Measurements from ENCODE around the gene MTRF1L.

GRCh38 chr6:153018355-153018754, 15.8 kb upstream of the MTRF1L start:
- TF ChIP-seq NFRKB (IDR thresholded peaks at IDR 0.05): no peak
- no peak for TF ChIP-seq TARDBP (IDR thresholded peaks at IDR 0.05)
- TF ChIP-seq FOXA1 (IDR thresholded peaks at IDR 0.05): no peak
- no peak for TF ChIP-seq LEF1 (IDR thresholded peaks at IDR 0.05; ENCODE audit: borderline replicate concordance)
- no peak for TF ChIP-seq ZNF384 (IDR thresholded peaks at IDR 0.05)
- no peak for TF ChIP-seq PKNOX1 (IDR thresholded peaks at IDR 0.05)
- TF ChIP-seq HDGF (IDR thresholded peaks at IDR 0.05; ENCODE audit: borderline replicate concordance): no peak
- no peak for TF ChIP-seq FOXK2 (IDR thresholded peaks at IDR 0.05)
- TF ChIP-seq ELF4 (IDR thresholded peaks at IDR 0.05): no peak
- no peak for TF ChIP-seq SUZ12 (IDR thresholded peaks at IDR 0.05)
